GM12878 (cell line): ENCODE measurements around the gene GALNT17. TPM values are rescaled to one million over a fixed set of nuclear protein-coding genes. Genes with fewer than 3 reads are reported as not detected.

Experiments
- ATAC-seq: fragments of 200-7000 bp; cut with Tn5 transposase; 3 replicates; pipeline ENCODE4 v1.9.1; 2020; ENCODE audit warnings: mild to moderate bottlenecking, moderate library complexity
- BruUV-seq: library from RNA; stranded (reverse); fragments of 400-500 nt; replicated peaks from 2 replicates; lab custom pipeline; 2021; lab: Mats Ljungman, UMichigan
- CTCF ChIA-PET: fragments of 300-600 bp; sonication (Branson Sonifier 250); formaldehyde crosslinking; extraction: SDS; loops from one replicate; lab custom pipeline; 2021; ENCODE audit warnings: inconsistent platforms; lab: Yijun Ruan, JAX
- POLR2A ChIA-PET: fragments of 350-600 bp; formaldehyde crosslinking; extraction: SDS; loops from one replicate; lab custom pipeline; 2021; ENCODE audit warnings: inconsistent platforms; lab: Charles Lee
- RAD21 ChIA-PET: fragments of 300-600 bp; sonication (Branson Sonifier 250); formaldehyde crosslinking; loops from one replicate; lab custom pipeline; 2023; ENCODE audit warnings: antibody characterized with exemption; ENCODE audit not compliant: unreplicated experiment; lab: Charles Lee
- SMC1A ChIA-PET: fragments of 300-600 bp; sonication (Branson Sonifier 250); formaldehyde crosslinking; loops from one replicate; lab custom pipeline; 2023; ENCODE audit not compliant: unreplicated experiment, uncharacterized antibody; lab: Charles Lee
- DNase-seq: peaks from one replicate; pipeline ENCODE4 v3.0.0-alpha.2; 2011; ENCODE audit warnings: low read depth, low spot score
- FAIRE-seq: peaks from 3 replicates; lab custom pipeline; 2011; peaks lifted over from hg19 to GRCh38; lab: Jason Lieb, UNC
- H2AFZ ChIP-seq: 2 replicates; pipeline ENCODE4 v1.6.0; 2011; ENCODE audit warnings: low read depth, low read length, control low read depth; ENCODE audit not compliant: control insufficient read depth
- H3K27ac ChIP-seq: 2 replicates; pipeline ENCODE4 v1.5.1; 2011; ENCODE audit warnings: control low read depth; ENCODE audit not compliant: control insufficient read depth, insufficient read depth
- H3K27me3 ChIP-seq, 2 experiments: replicated peaks in 1 of 2; 2 replicates each; pipeline versions ENCODE4 v1.6.0 to v1.6.1; 2011; ENCODE audit warnings: low read length in 1 of 2; ENCODE audit not compliant: control insufficient read depth in 2 of 2, insufficient read depth in 2 of 2
- H3K36me3 ChIP-seq, 2 experiments: 2 replicates each; pipeline ENCODE4 v1.5.1; 2011; ENCODE audit warnings: low read length in 1 of 2; ENCODE audit not compliant: control insufficient read depth in 2 of 2, insufficient read depth in 2 of 2
- H3K4me1 ChIP-seq: 2 replicates; pipeline ENCODE4 v1.6.1; 2011; ENCODE audit warnings: mild to moderate bottlenecking, low read length, moderate library complexity, mixed read lengths; ENCODE audit not compliant: control insufficient read depth, insufficient read depth
- H3K4me2 ChIP-seq: 2 replicates; pipeline ENCODE4 v1.6.0; 2011; ENCODE audit warnings: control low read depth; ENCODE audit not compliant: control insufficient read depth, insufficient read depth
- H3K4me3 ChIP-seq: fragments of 200-600 bp; sonication (generic); 2 replicates; pipeline ENCODE4 v1.5.1; 2016
- H3K79me2 ChIP-seq: 2 replicates; pipeline ENCODE4 v1.6.0; 2011; ENCODE audit warnings: low read length; ENCODE audit not compliant: control insufficient read depth, insufficient read depth
- H3K9ac ChIP-seq: 2 replicates; pipeline ENCODE4 v1.8.0; 2011; ENCODE audit warnings: low read length, control low read depth, mixed read lengths; ENCODE audit not compliant: control insufficient read depth, insufficient read depth
- H3K9me3 ChIP-seq: replicated peaks from 3 replicates; pipeline ENCODE4 v1.5.1; 2011; ENCODE audit warnings: mild to moderate bottlenecking, low read length; ENCODE audit not compliant: control insufficient read depth, insufficient read depth
- H4K20me1 ChIP-seq: 2 replicates; pipeline ENCODE4 v1.6.0; 2011; ENCODE audit not compliant: control insufficient read depth, insufficient read depth
- ASH2L ChIP-seq: fragments of 300-600, 200-600 bp; sonication (generic); IDR thresholded peaks from 2 replicates; pipeline ENCODE4 v1.6.1; 2017; ENCODE audit warnings: low read depth, mild to moderate bottlenecking, borderline replicate concordance
- BCL3 ChIP-seq: IDR thresholded peaks from 2 replicates; pipeline ENCODE4 v1.6.1; 2011; ENCODE audit warnings: borderline replicate concordance, low read depth, mild to moderate bottlenecking, moderate library complexity, low read length; ENCODE audit not compliant: insufficient read depth, poor library complexity, severe bottlenecking
- BCLAF1 ChIP-seq: fragments of 450-650 bp; IDR thresholded peaks from 2 replicates; pipeline ENCODE4 v1.6.1; 2017; ENCODE audit warnings: antibody characterized with exemption, mild to moderate bottlenecking, moderate library complexity
- BHLHE40 ChIP-seq, 2 experiments: fragments of 450-650 bp in 1 of 2; IDR thresholded peaks; 2 replicates each; pipeline ENCODE4 v1.6.1; 2011 to 2017; ENCODE audit warnings: low read depth in 2 of 2, borderline replicate concordance in 1 of 2, improper control_type of control experiment in 1 of 2, low read length in 1 of 2, mild to moderate bottlenecking in 1 of 2
- BRCA1 ChIP-seq: IDR thresholded peaks from 2 replicates; pipeline ENCODE4 v1.6.1; 2011; ENCODE audit warnings: low read depth, low read length, improper control_type of control experiment
- CEBPB ChIP-seq, 2 experiments: fragments of 150-350 bp in 1 of 2; IDR thresholded peaks; 2 replicates each; pipeline ENCODE4 v1.6.1; 2012 to 2014; ENCODE audit warnings: low read depth in 2 of 2, low read length in 2 of 2, borderline replicate concordance in 1 of 2, inconsistent platforms in 1 of 2
- CREB1 ChIP-seq: IDR thresholded peaks from 2 replicates; pipeline ENCODE4 v1.6.1; 2012; ENCODE audit warnings: low read depth, mild to moderate bottlenecking, inconsistent platforms
- ELK1 ChIP-seq: IDR thresholded peaks from 2 replicates; pipeline ENCODE4 v1.6.1; 2012; ENCODE audit warnings: low read depth, low read length, improper control_type of control experiment
- KDM1A ChIP-seq: fragments of 200-600 bp; sonication (generic); IDR thresholded peaks from 2 replicates; pipeline ENCODE4 v1.6.1; 2016; ENCODE audit warnings: borderline replicate concordance
- POU2F2 ChIP-seq: IDR thresholded peaks from 3 replicates; pipeline ENCODE4 v1.6.1; 2011; ENCODE audit warnings: low read depth, mild to moderate bottlenecking, low read length, borderline replicate concordance
- RB1 ChIP-seq: fragments of 450-650 bp; formaldehyde crosslinking; IDR thresholded peaks from 2 replicates; pipeline ENCODE4 v1.6.1; 2017; ENCODE audit warnings: mild to moderate bottlenecking, borderline replicate concordance
- RUNX3 ChIP-seq: IDR thresholded peaks from 2 replicates; pipeline ENCODE4 v1.6.1; 2012; ENCODE audit warnings: low read length, inconsistent platforms
- ZBED1 ChIP-seq: IDR thresholded peaks from 2 replicates; pipeline ENCODE4 v1.6.1; 2016; ENCODE audit warnings: borderline replicate concordance
- ZBTB4 ChIP-seq: fragments of 450-650 bp; formaldehyde crosslinking; IDR thresholded peaks from 2 replicates; pipeline ENCODE4 v1.4.0; 2022; ENCODE audit warnings: mild to moderate bottlenecking, moderate library complexity
- WGBS: methylation state at CpG from one replicate; pipeline ENCODE4 v1.1.6; 2016; ENCODE audit warnings: low lambda C conversion rate; ENCODE audit not compliant: insufficient replicate concordance, insufficient coverage; ENCODE audit errors: missing lambda C conversion rate; 5-methylcytosine and 5-hydroxymethylcytosine counted together
- in situ Hi-C: fragments of 300-500 bp; cut with MboI; formaldehyde crosslinking; loops from 9 replicates; pipeline ENCODE4 v1.14.3; 2018; ENCODE audit warnings: mixed read lengths
- intact Hi-C: fragments of 100-400 bp; cut with micrococcal nuclease; formaldehyde crosslinking; loops from one replicate; pipeline ENCODE4 v1.14.2; 2022; ENCODE audit not compliant: unreplicated experiment
- polyA plus RNA-seq, 11 experiments: library from polyadenylated mRNA; depleted of rRNA in 4 of 11; unstranded in 6 of 11; stranded (reverse) in 5 of 11; fragments of >200 nt; fragmentation: Nextera tagmentation in 4 of 11; fragmentation: Illumina TruSeq in 1 of 11; extraction: Ambion mirVana in 4 of 11; extraction: Trizol in 1 of 11; gene quantifications; 1 replicate in 1 of 11; 2 replicates in 10 of 11; pipeline versions ENCODE4 v1.2.1 to v1.2.3, GENCODE V29; 2011 to 2016; ENCODE audit warnings: inconsistent platforms in 2 of 11, missing spikeins in 2 of 11, low read depth in 1 of 11
- total RNA-seq, 4 experiments: library from RNA; depleted of rRNA in 3 of 4; stranded (reverse); fragments of >200 nt in 3 of 4; fragmentation: Illumina TruSeq in 1 of 4; extraction: Trizol in 1 of 4; gene quantifications; 2 replicates each; pipeline versions ENCODE4 v1.2.1 to v1.2.3, GENCODE V29; 2013 to 2021

The GALNT17 gene
- total and polyA plus RNA-seq, 10 of the 15 experiments (the other 5 are each of a cell fraction or from before 2014, with no cell fraction given) = 0.12 to 0.15 TPM; not detected in 8

GRCh38 chr7:71626206-71626605 is 494.3 kb downstream of the GALNT17 start:
- no peak overlapping the region for H2AFZ ChIP-seq
- H4K20me1 ChIP-seq = no peaks in the 10 kb centered on the region
- no peak overlapping the region for H3K4me2 ChIP-seq
- H3K4me1 ChIP-seq = no peaks in the 10 kb centered on the region
- CTCF ChIA-PET = no interaction called here
- H3K27me3 ChIP-seq = no peaks in the 10 kb centered on the region
- no peaks in the 10 kb centered on the region for H3K79me2 ChIP-seq
- in situ Hi-C loops = no loop called here
- ATAC-seq = no peak
- DNase-seq = no peak
- intact Hi-C loops = no loop called here
- RAD21 ChIA-PET = no interaction called here
- no peaks in the 10 kb centered on the region for H3K36me3 ChIP-seq
- H3K4me3 ChIP-seq = no peak overlapping the region
- BruUV-seq = no TSS peak
- 0% methylated on average over 1 of the region's 1 CpG for WGBS
- H3K27ac ChIP-seq = no peak overlapping the region
- no peak overlapping the region for H3K9ac ChIP-seq
- no peak for FAIRE-seq
- POLR2A ChIA-PET = no interaction called here
- SMC1A ChIA-PET = interaction anchor here (0.7 kb wide), 1 partner anchor 41 kb away, joined by 3 read pairs; no protein-coding TSS in a partner anchor
- no peaks in the 10 kb centered on the region; the same call in 2 of the 3 replicates for H3K9me3 ChIP-seq
- TF ChIP-seq ZBED1 (no peak), BCLAF1 (no peak), BRCA1 (no peak), CREB1 (no peak), KDM1A (no peak), RUNX3 (no peak), CEBPB (IDR thresholded peaks at IDR 0.05; ENCODE audit: borderline replicate concordance in 1 of 2, low read depth in 2 of 2, low read length in 2 of 2) (no peak), ZBTB4 (CRISPR knock-in tag) (no peak), ELK1 (no peak), POU2F2 (no peak), ASH2L (no peak), RB1 (no peak), BCL3 (no peak), BHLHE40 (IDR thresholded peaks at IDR 0.05; ENCODE audit: borderline replicate concordance in 1 of 2, low read depth in 2 of 2, low read length in 1 of 2) (no peak)
